A673 (cell line): Measurements from ENCODE around the gene STARD5. TPM values are rescaled to one million over a fixed set of nuclear protein-coding genes. Genes with fewer than 3 reads are reported as not detected.

ENCODE experiments used
- BruUV-seq: library from RNA; stranded (reverse); fragments of 400-500 nt; replicated peaks from 2 replicates; lab custom pipeline; 2021; lab: Mats Ljungman, UMichigan
- CTCF ChIA-PET: fragments of 300-600 bp; sonication (Branson Sonifier 250); formaldehyde crosslinking; loops from one replicate; lab custom pipeline; 2022; ENCODE audit warnings: antibody characterized with exemption; lab: Charles Lee
- POLR2A ChIA-PET: fragments of 300-600 bp; sonication (Branson Sonifier 250); formaldehyde crosslinking; loops from one replicate; lab custom pipeline; 2022; ENCODE audit warnings: antibody characterized with exemption; ENCODE audit not compliant: low non-redundant PET; lab: Charles Lee
- DNase-seq: peaks from one replicate; pipeline ENCODE4 v3.0.0-alpha.2; 2015; ENCODE audit warnings: low spot score
- H3K27ac ChIP-seq: fragments of 200-600 bp; sonication (generic); 2 replicates; pipeline ENCODE4 v1.5.1; 2016; ENCODE audit warnings: mixed run types, low read depth, mild to moderate bottlenecking, mixed read lengths, antibody characterized with exemption, low read length; ENCODE audit not compliant: poor library complexity, severe bottlenecking
- H3K27me3 ChIP-seq: fragments of 200-600 bp; sonication (generic); replicated peaks from 2 replicates; pipeline ENCODE4 v1.6.1; 2017; ENCODE audit warnings: mixed run types, low read depth, mild to moderate bottlenecking, mixed read lengths, antibody characterized with exemption, low read length; ENCODE audit not compliant: insufficient read depth, poor library complexity
- H3K36me3 ChIP-seq: fragments of 200-600 bp; sonication (generic); 2 replicates; pipeline ENCODE4 v1.6.1; 2016; ENCODE audit warnings: mixed run types, mild to moderate bottlenecking, mixed read lengths, antibody characterized with exemption, low read length; ENCODE audit not compliant: insufficient read depth, poor library complexity, severe bottlenecking
- H3K4me1 ChIP-seq: fragments of 200-600 bp; sonication (generic); 2 replicates; pipeline ENCODE4 v1.6.1; 2017; ENCODE audit warnings: mixed run types, mild to moderate bottlenecking, mixed read lengths, antibody characterized with exemption, low read length; ENCODE audit not compliant: insufficient read depth, poor library complexity, severe bottlenecking
- H3K4me3 ChIP-seq: fragments of 200-600 bp; sonication (generic); 2 replicates; pipeline ENCODE4 v1.5.1; 2016; ENCODE audit warnings: low read depth, mixed run types, mild to moderate bottlenecking, mixed read lengths, low read length; ENCODE audit not compliant: poor library complexity, severe bottlenecking
- H3K9me3 ChIP-seq: fragments of 200-600 bp; sonication (generic); 2 replicates; pipeline ENCODE4 v1.6.1; 2016; ENCODE audit warnings: mixed run types, low read depth, mild to moderate bottlenecking, mixed read lengths, antibody characterized with exemption, low read length; ENCODE audit not compliant: poor library complexity, severe bottlenecking
- CTCF ChIP-seq: fragments of 300-800, 200-600 bp; sonication (generic); conservative IDR thresholded peaks from 2 replicates; pipeline ENCODE4 v1.5.1; 2017; ENCODE audit warnings: low read depth, mild to moderate bottlenecking, antibody characterized with exemption, low read length, moderate library complexity, mixed read lengths
- EZH2 ChIP-seq: fragments of 200-600 bp; sonication (generic); IDR thresholded peaks from 2 replicates; pipeline ENCODE4 v1.6.1; 2017; ENCODE audit warnings: borderline replicate concordance, low read depth, mild to moderate bottlenecking, mixed read lengths, antibody characterized with exemption, low read length; ENCODE audit not compliant: poor library complexity, severe bottlenecking
- intact Hi-C: fragments of 100-400 bp; cut with micrococcal nuclease; formaldehyde crosslinking; loops from one replicate; pipeline ENCODE4 v1.10.0; 2022; ENCODE audit not compliant: unreplicated experiment
- total RNA-seq: library from RNA; stranded (reverse); gene quantifications from 2 replicates; pipeline ENCODE4 v1.2.3, GENCODE V29; 2021

STARD5 gene
- total RNA-seq, 1 experiment from 2014 or later, result 0.54 TPM

GRCh38 chr15:81293728-81294515 lies 30.0 kb downstream of the STARD5 start:
- no peak overlapping the region for H3K27ac ChIP-seq
- ChIA-PET POLR2A (no interaction called here), CTCF (no interaction called here)

GRCh38 chr15:81292523-81293001 lies 31.4 kb downstream of the STARD5 start:
- intact Hi-C loops, result no loop called here
- Histone ChIP-seq H3K9me3 (no peaks in the 10 kb centered on the region), H3K4me3 (no peak overlapping the region), H3K4me1 (peaks cover 17% of the 10 kb centered on the region), H3K27ac (no peak overlapping the region), H3K27me3 (no peaks in the 10 kb centered on the region), H3K36me3 (no peaks in the 10 kb centered on the region)
- TF ChIP-seq EZH2 (no peak), CTCF (no peak)
- POLR2A ChIA-PET, result no interaction called here
- CTCF ChIA-PET, result no interaction called here
- no peak for DNase-seq
- BruUV-seq, result no TSS peak

More at GRCh38 chr15:81293728-81294515, 30.0 kb downstream of the STARD5 start:
- H3K4me3 ChIP-seq, result no peak overlapping the region
- no peaks in the 10 kb centered on the region for H3K36me3 ChIP-seq
- no peaks in the 10 kb centered on the region for H3K27me3 ChIP-seq
- peaks cover 17% of the 10 kb centered on the region for H3K4me1 ChIP-seq
- TF ChIP-seq CTCF (no peak), EZH2 (no peak)
- DNase-seq, result no peak
- BruUV-seq, result no TSS peak
- no peaks in the 10 kb centered on the region for H3K9me3 ChIP-seq
- intact Hi-C loops, result no loop called here

- ChIA-PET POLR2A (no interaction called here), CTCF (no interaction called here)
- peaks cover 13% of the 10 kb centered on the region for H3K4me1 ChIP-seq
- H3K4me3 ChIP-seq, result no peak overlapping the region
- H3K36me3 ChIP-seq, result no peaks in the 10 kb centered on the region
- no peak overlapping the region for H3K27ac ChIP-seq
- H3K27me3 ChIP-seq, result no peaks in the 10 kb centered on the region
- TF ChIP-seq EZH2 (no peak), CTCF (no peak)
- no TSS peak for BruUV-seq
- intact Hi-C loops, result no loop called here
- no peaks in the 10 kb centered on the region for H3K9me3 ChIP-seq
- no peak for DNase-seq
Measured at GRCh38 chr15:81291916-81292522, 31.9 kb downstream of the STARD5 start.
